ENCODE results near the gene TESK2. TPM values are rescaled to one million over a fixed set of nuclear protein-coding genes. Genes with fewer than 3 reads are reported as not detected.

The TESK2 gene
- total and polyA plus RNA-seq, 2 of the 8 experiments (the other 6 are each of a cell fraction or from before 2014, with no cell fraction given): 10.8 to 12.6 TPM

GRCh38 chr1:45400049-45400448 lies 90.9 kb downstream of the TESK2 start:
- Histone ChIP-seq H2AK5ac (ENCODE audit: low read depth, low read length) (no peak overlapping the region), H2BK12ac (ENCODE audit: low read depth, low read length) (no peak overlapping the region), H3K4me1 (replicated peaks in 1 of 4; ENCODE audit: control insufficient read depth in 3 of 4, insufficient read depth in 4 of 4, low read length in 3 of 4) (no peaks in the 10 kb centered on the region; a peak in 2 of 7 replicates), H3K23me2 (ENCODE audit: low read depth, low read length) (no peaks in the 10 kb centered on the region), H3K79me1 (ENCODE audit: low read depth, low read length) (no peaks in the 10 kb centered on the region), H3K18ac (ENCODE audit: extremely low read depth, low read length) (no peak overlapping the region), H3K56ac (replicated peaks; ENCODE audit: insufficient read length, low read depth, low read length) (no peak overlapping the region), H3K27me3 (replicated peaks in 1 of 4; ENCODE audit: control insufficient read depth in 3 of 4, extremely low read depth in 1 of 4, insufficient read depth in 3 of 4, low read length in 3 of 4) (no peaks in the 10 kb centered on the region), H2BK5ac (ENCODE audit: low read depth, low read length) (no peak overlapping the region), H2BK120ac (replicated peaks; ENCODE audit: low read depth, low read length) (no peak overlapping the region), H4K8ac (ENCODE audit: extremely low read depth, insufficient read depth, low read length) (no peak overlapping the region), H3K14ac (ENCODE audit: insufficient read length) (no peak overlapping the region), H4K5ac (ENCODE audit: insufficient read length, low read depth, low read length) (no peak overlapping the region), H3K4me2 (ENCODE audit: insufficient read depth in 1 of 2, low read depth in 2 of 2, low read length in 2 of 2) (no peak overlapping the region), H2BK20ac (ENCODE audit: low read length) (no peak overlapping the region), H3K4ac (replicated peaks; ENCODE audit: insufficient read length, low read depth, low read length) (no peak overlapping the region), H2BK15ac (ENCODE audit: low read length) (no peak overlapping the region), H3K36me3 (ENCODE audit: control insufficient read depth in 2 of 4, insufficient read depth in 4 of 4, low read length in 3 of 4) (no peaks in the 10 kb centered on the region), H3K9ac (replicated peaks in 1 of 4; ENCODE audit: extremely low read depth in 1 of 4, low read depth in 3 of 4, low read length in 3 of 4) (no peak overlapping the region), H3K4me3 (ENCODE audit: extremely low read depth in 1 of 4, insufficient read depth in 2 of 4, low read depth in 3 of 4, low read length in 4 of 4) (no peak overlapping the region), H4K91ac (replicated peaks; ENCODE audit: insufficient read length, low read length) (no peak overlapping the region), H4K20me1 (replicated peaks in 1 of 2; ENCODE audit: control insufficient read depth in 1 of 2, insufficient read depth in 2 of 2, low read length in 2 of 2) (no peaks in the 10 kb centered on the region), H3K23ac (ENCODE audit: insufficient read length) (no peak overlapping the region), H3K27ac (ENCODE audit: low read depth, low read length) (no peak overlapping the region), H3K9me3 (ENCODE audit: insufficient read depth in 2 of 2, low read depth in 1 of 2, low read length in 1 of 2) (no peaks in the 10 kb centered on the region), H3K79me2 (ENCODE audit: control insufficient read depth in 1 of 2, insufficient read depth in 2 of 2, low read length in 2 of 2) (no peaks in the 10 kb centered on the region), H2AFZ (ENCODE audit: low read length) (no peak overlapping the region)
- ChIA-PET CTCF (ENCODE audit: partially characterized antibody) (interaction anchor here (1.0 to 1.6 kb wide), 4 partner anchors 12 to 93 kb away, joined by 3 to 4 read pairs (median 3); no protein-coding TSS in a partner anchor), POLR2A (ENCODE audit: partially characterized antibody) (interaction anchor here (0.7 to 2.2 kb wide), 2 partner anchors 122 to 125 kb away, joined by 3 to 6 read pairs; partner anchors contain the start of gene PRDX1)
- DNase-seq (ENCODE audit: low read depth in 1 of 2, low spot score in 2 of 2): peak in 1 of 2 experiments; percentile 7
- TF ChIP-seq TEAD4 (IDR thresholded peaks at IDR 0.05; ENCODE audit: low read depth, low read length) (peak; percentile 72), CEBPB (IDR thresholded peaks at IDR 0.05; ENCODE audit: low read depth, low read length) (peak; percentile 81), SP2 (IDR thresholded peaks at IDR 0.05; ENCODE audit: low read length) (no peak)
- WGBS, 2 experiments (ENCODE audit: extremely low coverage in 1 of 2, insufficient coverage in 1 of 2, insufficient read length in 1 of 2, insufficient replicate concordance in 2 of 2, low coverage in 1 of 2, low lambda C conversion rate in 2 of 2, missing lambda C conversion rate in 1 of 2): 53% methylated on average over 3 of the region's 3 CpGs; no CpG with 5 or more reads in 1 of the 2 experiments
- peak; percentile 86 for FAIRE-seq
